Measurements from ENCODE around the gene LRRC71. TPM values are rescaled to one million over a fixed set of nuclear protein-coding genes. Genes with fewer than 3 reads are reported as not detected.
A peak's percentile ranks its signal among the peaks of the same experiment; 100 is the strongest.

The LRRC71 gene
- polyA plus RNA-seq, 4 donors, result 0.07 to 0.13 TPM; not detected in 2

GRCh38 chr1:156886583-156887281 is 33.7 kb upstream of the LRRC71 start:
- Histone ChIP-seq H3K27me3 (ENCODE audit: control insufficient read depth in 3 of 3, insufficient read depth in 3 of 3, low read length in 3 of 3) (peaks cover 0 to 51% (median 0%) of the 10 kb centered on the region in 3 donors), H3K9me3 (ENCODE audit: control insufficient read depth in 2 of 2, insufficient read depth in 1 of 2, low read depth in 1 of 2, low read length in 1 of 2) (no peaks in the 10 kb centered on the region), H3K4me3 (ENCODE audit: low read depth in 1 of 3, low read length in 3 of 3) (no peak overlapping the region), H3K36me3 (ENCODE audit: control insufficient read depth in 3 of 3, insufficient read depth in 2 of 3, low read depth in 1 of 3, low read length in 3 of 3) (no peaks in the 10 kb centered on the region), H3K27ac (ENCODE audit: low read depth in 1 of 3, low read length in 2 of 3) (no peak overlapping the region), H3K4me1 (ENCODE audit: control insufficient read depth in 3 of 3, insufficient read depth in 2 of 3, low read depth in 1 of 3, low read length in 2 of 3) (no peaks in the 10 kb centered on the region)
- DNase-seq (no peak), FAIRE-seq (no peak)
- WGBS, 3 donors, result 27 to 38% (median 34%) methylated on average over 6 of the region's 6 CpGs

GRCh38 chr1:156887317-156887716 is 33.1 kb upstream of the LRRC71 start:
- FAIRE-seq (no peak), DNase-seq (no peak)
- H3K4me1 ChIP-seq (ENCODE audit: control insufficient read depth in 3 of 3, insufficient read depth in 2 of 3, low read depth in 1 of 3, low read length in 2 of 3), result no peaks in the 10 kb centered on the region
- peaks cover 0 to 56% (median 0%) of the 10 kb centered on the region in 3 donors for H3K27me3 ChIP-seq (ENCODE audit: control insufficient read depth in 3 of 3, insufficient read depth in 3 of 3, low read length in 3 of 3)
- no peak overlapping the region for H3K4me3 ChIP-seq (ENCODE audit: low read depth in 1 of 3, low read length in 3 of 3)
- no peaks in the 10 kb centered on the region for H3K9me3 ChIP-seq (ENCODE audit: control insufficient read depth in 2 of 2, insufficient read depth in 1 of 2, low read depth in 1 of 2, low read length in 1 of 2)
- WGBS, 3 donors, result 9 to 42% (median 25%) methylated on average over 3 of the region's 3 CpGs
- H3K36me3 ChIP-seq (ENCODE audit: control insufficient read depth in 3 of 3, insufficient read depth in 2 of 3, low read depth in 1 of 3, low read length in 3 of 3), result no peaks in the 10 kb centered on the region
- H3K27ac ChIP-seq (ENCODE audit: low read depth in 1 of 3, low read length in 2 of 3), result no peak overlapping the region

- FAIRE-seq, result no peak
- H3K27ac ChIP-seq (ENCODE audit: low read depth in 1 of 3, low read length in 2 of 3), result no peak overlapping the region
- no peak for DNase-seq
- H3K36me3 ChIP-seq (ENCODE audit: control insufficient read depth in 3 of 3, insufficient read depth in 2 of 3, low read depth in 1 of 3, low read length in 3 of 3), result no peaks in the 10 kb centered on the region
- WGBS, 3 donors, result 5 to 44% (median 32%) methylated on average over 6 of the region's 6 CpGs
- H3K9me3 ChIP-seq (ENCODE audit: control insufficient read depth in 2 of 2, insufficient read depth in 1 of 2, low read depth in 1 of 2, low read length in 1 of 2), result no peaks in the 10 kb centered on the region
- H3K4me1 ChIP-seq (ENCODE audit: control insufficient read depth in 3 of 3, insufficient read depth in 2 of 3, low read depth in 1 of 3, low read length in 2 of 3), result no peaks in the 10 kb centered on the region
- H3K4me3 ChIP-seq (ENCODE audit: low read depth in 1 of 3, low read length in 3 of 3), result no peak overlapping the region
- peaks cover 0 to 60% (median 0%) of the 10 kb centered on the region in 3 donors for H3K27me3 ChIP-seq (ENCODE audit: control insufficient read depth in 3 of 3, insufficient read depth in 3 of 3, low read length in 3 of 3)
These were observed 32.7 kb upstream of the LRRC71 start for GRCh38 chr1:156887734-156888133.

GRCh38 chr1:156889802-156890580 is 30.4 kb upstream of the LRRC71 start:
- Histone ChIP-seq H3K27me3 (ENCODE audit: control insufficient read depth in 3 of 3, insufficient read depth in 3 of 3, low read length in 3 of 3) (peaks cover 2 to 74% (median 3%) of the 10 kb centered on the region in 3 donors), H3K36me3 (ENCODE audit: control insufficient read depth in 3 of 3, insufficient read depth in 2 of 3, low read depth in 1 of 3, low read length in 3 of 3) (no peaks in the 10 kb centered on the region), H3K4me3 (ENCODE audit: low read depth in 1 of 3, low read length in 3 of 3) (no peak overlapping the region), H3K9me3 (ENCODE audit: control insufficient read depth in 2 of 2, insufficient read depth in 1 of 2, low read depth in 1 of 2, low read length in 1 of 2) (no peaks in the 10 kb centered on the region), H3K4me1 (ENCODE audit: control insufficient read depth in 3 of 3, insufficient read depth in 2 of 3, low read depth in 1 of 3, low read length in 2 of 3) (peaks cover 0 to 5% (median 0%) of the 10 kb centered on the region in 3 donors), H3K27ac (ENCODE audit: low read depth in 1 of 3, low read length in 2 of 3) (no peak overlapping the region)
- FAIRE-seq (no peak), DNase-seq (peak; percentile 75 to 84)
- 36 to 42% (median 37%) methylated on average over 8 of the region's 8 CpGs for WGBS, 3 donors

- peak overlapping the region in 1 of 3 donors; percentile 3 for H3K4me3 ChIP-seq (ENCODE audit: low read depth in 1 of 3, low read length in 3 of 3)
- H3K27ac ChIP-seq (ENCODE audit: low read depth in 1 of 3, low read length in 2 of 3), result no peak overlapping the region
- WGBS, 3 donors, result 3 to 9% (median 8%) methylated on average over 43 to 48 of the region's 48 CpGs
- FAIRE-seq (no peak), DNase-seq (peak; percentile 85 to 95)
- peaks cover 0 to 8% (median 0%) of the 10 kb centered on the region in 3 donors for H3K4me1 ChIP-seq (ENCODE audit: control insufficient read depth in 3 of 3, insufficient read depth in 2 of 3, low read depth in 1 of 3, low read length in 2 of 3)
- H3K27me3 ChIP-seq (ENCODE audit: control insufficient read depth in 3 of 3, insufficient read depth in 3 of 3, low read length in 3 of 3), result peaks cover 2 to 68% (median 3%) of the 10 kb centered on the region in 3 donors
- peaks cover 0 to 4% (median 0%) of the 10 kb centered on the region in 3 donors for H3K36me3 ChIP-seq (ENCODE audit: control insufficient read depth in 3 of 3, insufficient read depth in 2 of 3, low read depth in 1 of 3, low read length in 3 of 3)
- peaks cover 0 to 2% of the 10 kb centered on the region in 2 donors for H3K9me3 ChIP-seq (ENCODE audit: control insufficient read depth in 2 of 2, insufficient read depth in 1 of 2, low read depth in 1 of 2, low read length in 1 of 2)
These were observed 28.0 kb upstream of the LRRC71 start for GRCh38 chr1:156892190-156893047.

GRCh38 chr1:156893048-156893953 is 27.1 kb upstream of the LRRC71 start, which contains the start of gene PEAR1:
Gene PEAR1, plus strand, starts transcription at chr1:156893718. Its CDS starts 10,209 bp downstream, at chr1:156903927.
- peaks cover 0 to 8% (median 0%) of the 10 kb centered on the region in 3 donors for H3K4me1 ChIP-seq (ENCODE audit: control insufficient read depth in 3 of 3, insufficient read depth in 2 of 3, low read depth in 1 of 3, low read length in 2 of 3)
- peaks cover 0 to 4% (median 0%) of the 10 kb centered on the region in 3 donors for H3K36me3 ChIP-seq (ENCODE audit: control insufficient read depth in 3 of 3, insufficient read depth in 2 of 3, low read depth in 1 of 3, low read length in 3 of 3)
- 11 to 27% (median 14%) methylated on average over 52 to 60 of the region's 60 CpGs for WGBS, 3 donors
- H3K27ac ChIP-seq (ENCODE audit: low read depth in 1 of 3, low read length in 2 of 3), result peak within 1 kb of the TSS; percentile 53 to 86 (median 75)
- peak in 1 of 2 donors; percentile 47 for DNase-seq
- H3K9me3 ChIP-seq (ENCODE audit: control insufficient read depth in 2 of 2, insufficient read depth in 1 of 2, low read depth in 1 of 2, low read length in 1 of 2), result peaks cover 0 to 2% of the 10 kb centered on the region in 2 donors
- H3K4me3 ChIP-seq (ENCODE audit: low read depth in 1 of 3, low read length in 3 of 3), result peak within 1 kb of the TSS; percentile 8 to 49 (median 20)
- peaks cover 2 to 64% (median 3%) of the 10 kb centered on the region in 3 donors for H3K27me3 ChIP-seq (ENCODE audit: control insufficient read depth in 3 of 3, insufficient read depth in 3 of 3, low read length in 3 of 3)
- FAIRE-seq, result no peak

GRCh38 chr1:156894001-156894400 is 26.4 kb upstream of the LRRC71 start:
- Histone ChIP-seq H3K27me3 (ENCODE audit: control insufficient read depth in 3 of 3, insufficient read depth in 3 of 3, low read length in 3 of 3) (peaks cover 2 to 64% (median 3%) of the 10 kb centered on the region in 3 donors), H3K4me3 (ENCODE audit: low read depth in 1 of 3, low read length in 3 of 3) (peak overlapping the region in 1 of 3 donors; percentile 49), H3K27ac (ENCODE audit: low read depth in 1 of 3, low read length in 2 of 3) (peak overlapping the region; percentile 53 to 86 (median 75)), H3K9me3 (ENCODE audit: control insufficient read depth in 2 of 2, insufficient read depth in 1 of 2, low read depth in 1 of 2, low read length in 1 of 2) (peaks cover 0 to 2% of the 10 kb centered on the region in 2 donors), H3K36me3 (ENCODE audit: control insufficient read depth in 3 of 3, insufficient read depth in 2 of 3, low read depth in 1 of 3, low read length in 3 of 3) (peaks cover 0 to 4% (median 0%) of the 10 kb centered on the region in 3 donors), H3K4me1 (ENCODE audit: control insufficient read depth in 3 of 3, insufficient read depth in 2 of 3, low read depth in 1 of 3, low read length in 2 of 3) (peaks cover 0 to 8% (median 0%) of the 10 kb centered on the region in 3 donors)
- no peak for DNase-seq
- WGBS, 3 donors, result 30 to 41% (median 32%) methylated on average over 5 of the region's 5 CpGs
- no peak for FAIRE-seq

All from small intestine (tissue), 7 donors.